Central memory CD4-positive, alpha-beta T cell (primary cell): Measurements from ENCODE around the gene JAML.
"Not testable (repeated sequence)": the region's sequence is repeated elsewhere in the genome, so short reads cannot be mapped to it uniquely, and the experiment has no call there.

Experiments used
- DNase-seq: peaks from one replicate; pipeline ENCODE4 v3.0.0; 2022

Gene JAML

GRCh38 chr11:118192817-118193216 is 32.0 kb downstream of the JAML start:
- not testable (repeated sequence) for DNase-seq

- not testable (repeated sequence) for DNase-seq
These were observed 33.8 kb downstream of the JAML start for GRCh38 chr11:118190942-118191506.

GRCh38 chr11:118186346-118187107 is 38.3 kb downstream of the JAML start:
- no peak for DNase-seq

GRCh38 chr11:118184784-118185579 is 39.8 kb downstream of the JAML start:
- DNase-seq, result no peak

GRCh38 chr11:118183691-118184090 is 41.1 kb downstream of the JAML start:
- DNase-seq, result not testable (repeated sequence)

GRCh38 chr11:118180300-118180703 is 44.5 kb downstream of the JAML start:
- DNase-seq, result no peak

GRCh38 chr11:118176778-118177134 is 48.1 kb downstream of the JAML start:
- no peak for DNase-seq

- no peak for DNase-seq
These were observed 48.6 kb downstream of the JAML start, which contains the start of gene SCN2B for GRCh38 chr11:118175993-118176777. TSS of gene SCN2B (minus strand) at chr11:118176639. CDS start at chr11:118176431, 208 bp downstream.

- no peak for DNase-seq
These were observed 49.5 kb downstream of the JAML start for GRCh38 chr11:118175031-118175992.

GRCh38 chr11:118174006-118174567 is 50.7 kb downstream of the JAML start:
- no peak for DNase-seq

- no peak for DNase-seq
These were observed 52.5 kb downstream of the JAML start for GRCh38 chr11:118172356-118172755.

- peak; percentile 55 for DNase-seq
These were observed 53.3 kb downstream of the JAML start for GRCh38 chr11:118171269-118172062.

- no peak for DNase-seq
These were observed 53.9 kb downstream of the JAML start for GRCh38 chr11:118170882-118171268.

GRCh38 chr11:118170231-118170630 is 54.6 kb downstream of the JAML start:
- DNase-seq, result no peak

- DNase-seq, result no peak
These were observed 55.3 kb downstream of the JAML start for GRCh38 chr11:118169300-118170140.

- DNase-seq, result no peak
These were observed 56.1 kb downstream of the JAML start for GRCh38 chr11:118168751-118169150.

GRCh38 chr11:118168316-118168715 is 56.5 kb downstream of the JAML start:
- DNase-seq, result no peak

GRCh38 chr11:118167906-118168305 is 56.9 kb downstream of the JAML start:
- DNase-seq, result no peak

GRCh38 chr11:118167253-118167652 is 57.6 kb downstream of the JAML start:
- no peak for DNase-seq
